NCI-H1930 (cell line): ENCODE data around the gene OR10H3.
"Not testable (repeated sequence)": the region's sequence is repeated elsewhere in the genome, so short reads cannot be mapped to it uniquely, and the experiment has no call there.

ENCODE experiments used
- DNase-seq, 2 experiments: peaks; one replicate each; lab custom pipeline; 2025; lab: John Stamatoyannopoulos, UW

OR10H3 gene

GRCh38 chr19:15737722-15738121 is at the start of gene OR10H3:
Gene OR10H3 (plus strand): TSS chr19:15737985. CDS start chr19:15741393, 3,408 bp downstream.
- no peak for DNase-seq

GRCh38 chr19:15696654-15697194 is 41.1 kb upstream of the OR10H3 start:
- DNase-seq, result peak in 1 of 2 experiments; percentile 4

- DNase-seq, result no peak
Measured at GRCh38 chr19:15701757-15702533, 35.8 kb upstream of the OR10H3 start.

- DNase-seq, result no peak
Measured at GRCh38 chr19:15702534-15702930, 35.3 kb upstream of the OR10H3 start.

- DNase-seq, result no peak
Measured at GRCh38 chr19:15714638-15715037, 23.1 kb upstream of the OR10H3 start.

GRCh38 chr19:15715642-15716041 is 22.1 kb upstream of the OR10H3 start:
- DNase-seq, result no peak

GRCh38 chr19:15717809-15718208 is 20.0 kb upstream of the OR10H3 start:
- DNase-seq, result no peak

- no peak for DNase-seq
Measured at GRCh38 chr19:15721268-15721667, 16.5 kb upstream of the OR10H3 start.

GRCh38 chr19:15722956-15723355 is 14.8 kb upstream of the OR10H3 start:
- no peak for DNase-seq

- DNase-seq, result no peak
Measured at GRCh38 chr19:15727724-15728123, 10.1 kb upstream of the OR10H3 start, which contains the start of gene OR10H2. Gene OR10H2 (plus strand): TSS chr19:15728024. CDS start chr19:15728044, 20 bp downstream.

GRCh38 chr19:15730538-15730937 is 7.2 kb upstream of the OR10H3 start:
- no peak for DNase-seq

- DNase-seq, result no peak
Measured at GRCh38 chr19:15732388-15732787, 5.4 kb upstream of the OR10H3 start.

- DNase-seq, result no peak
Measured at GRCh38 chr19:15733895-15734294, 3.9 kb upstream of the OR10H3 start.

GRCh38 chr19:15740785-15741184 is 3.0 kb downstream of the OR10H3 start:
- no peak for DNase-seq

- DNase-seq, result no peak
Measured at GRCh38 chr19:15748239-15748638, 10.5 kb downstream of the OR10H3 start.

GRCh38 chr19:15758379-15758778 is 20.6 kb downstream of the OR10H3 start:
- DNase-seq, result no peak

GRCh38 chr19:15759962-15760565 is 22.3 kb downstream of the OR10H3 start:
- no peak for DNase-seq

- DNase-seq, result no peak
Measured at GRCh38 chr19:15769586-15769985, 31.8 kb downstream of the OR10H3 start.

- DNase-seq, result not testable (repeated sequence)
Measured at GRCh38 chr19:15774159-15774558, 36.4 kb downstream of the OR10H3 start.

- no peak for DNase-seq
Measured at GRCh38 chr19:15775249-15775648, 37.5 kb downstream of the OR10H3 start.

- DNase-seq, result no peak
Measured at GRCh38 chr19:15776264-15776663, 38.5 kb downstream of the OR10H3 start.

- DNase-seq, result no peak
Measured at GRCh38 chr19:15776991-15777970, 39.5 kb downstream of the OR10H3 start.
